Eye (tissue), 1 donor: ENCODE data around the gene HLA-DQA1.
"Not testable (repeated sequence)": the region's sequence is repeated elsewhere in the genome, so short reads cannot be mapped to it uniquely, and the experiment has no call there.

Experiments
- DNase-seq: peaks from one replicate; pipeline ENCODE4 v3.0.0-alpha.2; 2015

HLA-DQA1 gene

GRCh38 chr6:32622545-32623401 lies 14.4 kb upstream of the HLA-DQA1 start:
- no peak for DNase-seq

- no peak for DNase-seq
Observed at GRCh38 chr6:32623693-32624092, 13.5 kb upstream of the HLA-DQA1 start.

GRCh38 chr6:32624565-32624964 lies 12.6 kb upstream of the HLA-DQA1 start:
- DNase-seq: no peak

GRCh38 chr6:32625137-32625536 lies 12.1 kb upstream of the HLA-DQA1 start:
- DNase-seq: no peak

GRCh38 chr6:32627249-32627648 lies 10.0 kb upstream of the HLA-DQA1 start:
- no peak for DNase-seq

- no peak for DNase-seq
Observed at GRCh38 chr6:32627831-32628230, 9.4 kb upstream of the HLA-DQA1 start.

- not testable (repeated sequence) for DNase-seq
Observed at GRCh38 chr6:32629793-32630192, 7.4 kb upstream of the HLA-DQA1 start.

GRCh38 chr6:32635526-32636123 lies 1.6 kb upstream of the HLA-DQA1 start:
- DNase-seq: no peak

GRCh38 chr6:32637883-32638282 lies 677 bp downstream of the HLA-DQA1 start:
- no peak for DNase-seq

- DNase-seq: no peak
Observed at GRCh38 chr6:32638532-32639219, 1.5 kb downstream of the HLA-DQA1 start.

GRCh38 chr6:32639440-32640394 lies 2.5 kb downstream of the HLA-DQA1 start:
- DNase-seq: no peak

GRCh38 chr6:32641122-32641521 lies 3.9 kb downstream of the HLA-DQA1 start:
- DNase-seq: no peak

- not testable (repeated sequence) for DNase-seq
Observed at GRCh38 chr6:32641785-32642719, 4.8 kb downstream of the HLA-DQA1 start.

GRCh38 chr6:32642720-32643106 lies 5.5 kb downstream of the HLA-DQA1 start:
- DNase-seq: no peak

GRCh38 chr6:32643904-32644303 lies 6.7 kb downstream of the HLA-DQA1 start:
- no peak for DNase-seq

- no peak for DNase-seq
Observed at GRCh38 chr6:32645047-32645703, 8.0 kb downstream of the HLA-DQA1 start.

- no peak for DNase-seq
Observed at GRCh38 chr6:32655203-32655710, 18.1 kb downstream of the HLA-DQA1 start.

GRCh38 chr6:32657329-32657728 lies 20.1 kb downstream of the HLA-DQA1 start:
- not testable (repeated sequence) for DNase-seq

- DNase-seq: not testable (repeated sequence)
Observed at GRCh38 chr6:32657819-32658218, 20.6 kb downstream of the HLA-DQA1 start.

- DNase-seq: no peak
Observed at GRCh38 chr6:32658268-32658897, 21.2 kb downstream of the HLA-DQA1 start.
